GM12874 (cell line): ENCODE results near the gene ZNF598.

Source experiments
- TF ChIP-seq, protein P1 (sequence below): IDR thresholded peaks from 2 replicates; pipeline ENCODE4 v1.5.1; 2011; ENCODE audit warnings: low read depth, mild to moderate bottlenecking, control low read depth, low read length, moderate library complexity; ENCODE audit not compliant: insufficient read depth

Gene ZNF598

DNA sequence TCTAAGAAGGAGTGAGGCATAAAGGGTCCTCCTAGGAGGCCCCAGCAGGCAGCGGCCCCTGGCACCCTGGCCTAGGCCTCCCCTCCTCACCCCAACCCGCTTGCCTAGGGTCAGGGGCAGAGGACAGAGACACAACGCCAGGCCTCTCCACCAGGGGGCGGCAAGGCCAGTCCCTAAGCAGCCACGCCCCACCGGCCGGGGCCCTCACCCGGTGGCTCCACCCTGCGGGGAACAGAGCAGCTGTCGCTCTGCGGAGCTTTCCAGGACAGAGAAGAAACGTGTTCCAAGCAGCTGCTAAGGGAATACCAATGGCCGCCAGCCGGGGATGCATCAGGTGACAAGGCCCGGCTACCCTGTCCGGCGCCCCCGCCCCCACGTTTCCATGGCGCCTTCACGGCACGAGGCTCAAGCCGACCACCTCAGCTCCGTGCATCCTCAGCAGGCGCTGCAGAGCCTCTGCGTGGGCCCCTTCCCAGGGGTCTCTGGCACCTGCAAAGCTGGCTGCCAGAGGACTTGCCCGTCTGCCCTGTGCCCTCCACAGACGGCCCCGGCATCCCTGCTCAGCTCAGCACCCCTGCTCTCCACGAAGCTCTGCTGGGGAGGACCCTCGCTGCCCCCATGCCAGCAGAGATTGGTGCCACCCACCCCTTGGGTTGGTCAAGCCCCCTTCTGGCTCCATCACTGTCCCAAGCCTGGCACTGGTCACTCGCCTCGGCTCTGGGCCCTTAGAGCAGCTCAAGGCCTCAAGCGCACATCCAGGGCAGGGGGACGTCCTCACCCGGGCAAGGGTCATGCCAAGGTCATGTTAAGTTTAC lies 5.6 kb downstream of the ZNF598 start:
- TF ChIP-seq, protein P1, sequence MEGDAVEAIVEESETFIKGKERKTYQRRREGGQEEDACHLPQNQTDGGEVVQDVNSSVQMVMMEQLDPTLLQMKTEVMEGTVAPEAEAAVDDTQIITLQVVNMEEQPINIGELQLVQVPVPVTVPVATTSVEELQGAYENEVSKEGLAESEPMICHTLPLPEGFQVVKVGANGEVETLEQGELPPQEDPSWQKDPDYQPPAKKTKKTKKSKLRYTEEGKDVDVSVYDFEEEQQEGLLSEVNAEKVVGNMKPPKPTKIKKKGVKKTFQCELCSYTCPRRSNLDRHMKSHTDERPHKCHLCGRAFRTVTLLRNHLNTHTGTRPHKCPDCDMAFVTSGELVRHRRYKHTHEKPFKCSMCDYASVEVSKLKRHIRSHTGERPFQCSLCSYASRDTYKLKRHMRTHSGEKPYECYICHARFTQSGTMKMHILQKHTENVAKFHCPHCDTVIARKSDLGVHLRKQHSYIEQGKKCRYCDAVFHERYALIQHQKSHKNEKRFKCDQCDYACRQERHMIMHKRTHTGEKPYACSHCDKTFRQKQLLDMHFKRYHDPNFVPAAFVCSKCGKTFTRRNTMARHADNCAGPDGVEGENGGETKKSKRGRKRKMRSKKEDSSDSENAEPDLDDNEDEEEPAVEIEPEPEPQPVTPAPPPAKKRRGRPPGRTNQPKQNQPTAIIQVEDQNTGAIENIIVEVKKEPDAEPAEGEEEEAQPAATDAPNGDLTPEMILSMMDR, result peak; percentile 98

DNA sequence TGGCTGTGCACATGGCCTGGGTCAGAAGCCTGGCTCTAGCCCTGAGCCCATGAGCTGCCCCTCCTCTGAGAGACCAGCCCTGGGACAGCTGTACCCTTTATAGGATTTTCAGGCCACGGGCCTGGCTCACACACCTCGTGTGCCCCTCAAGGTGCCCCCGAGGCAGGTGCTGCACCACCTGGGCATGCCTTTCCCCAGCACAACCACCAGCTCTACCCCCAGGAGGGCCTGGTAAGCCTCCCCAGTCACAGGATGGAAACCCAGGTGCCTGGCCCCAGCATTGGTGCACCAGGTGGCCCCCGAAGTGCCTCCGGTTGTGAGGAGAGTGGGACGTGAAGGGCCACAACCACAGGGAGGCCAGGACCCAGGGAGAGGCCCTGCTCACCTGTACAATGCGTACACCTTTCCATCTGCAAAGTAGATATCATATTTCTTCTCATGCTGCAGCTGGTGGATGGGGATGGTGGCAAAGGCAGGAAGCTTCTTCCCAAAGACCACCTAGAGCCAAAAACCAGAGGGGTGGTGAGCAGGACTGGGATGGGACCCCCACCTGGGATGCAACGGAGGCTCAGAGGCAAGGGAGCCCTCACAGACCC lies 6.3 kb downstream of the ZNF598 start:
- TF ChIP-seq, protein P1, result no peak

GRCh38 chr16:2002406-2003230 lies 7.0 kb downstream of the ZNF598 start:
- TF ChIP-seq, protein P1, result no peak

DNA sequence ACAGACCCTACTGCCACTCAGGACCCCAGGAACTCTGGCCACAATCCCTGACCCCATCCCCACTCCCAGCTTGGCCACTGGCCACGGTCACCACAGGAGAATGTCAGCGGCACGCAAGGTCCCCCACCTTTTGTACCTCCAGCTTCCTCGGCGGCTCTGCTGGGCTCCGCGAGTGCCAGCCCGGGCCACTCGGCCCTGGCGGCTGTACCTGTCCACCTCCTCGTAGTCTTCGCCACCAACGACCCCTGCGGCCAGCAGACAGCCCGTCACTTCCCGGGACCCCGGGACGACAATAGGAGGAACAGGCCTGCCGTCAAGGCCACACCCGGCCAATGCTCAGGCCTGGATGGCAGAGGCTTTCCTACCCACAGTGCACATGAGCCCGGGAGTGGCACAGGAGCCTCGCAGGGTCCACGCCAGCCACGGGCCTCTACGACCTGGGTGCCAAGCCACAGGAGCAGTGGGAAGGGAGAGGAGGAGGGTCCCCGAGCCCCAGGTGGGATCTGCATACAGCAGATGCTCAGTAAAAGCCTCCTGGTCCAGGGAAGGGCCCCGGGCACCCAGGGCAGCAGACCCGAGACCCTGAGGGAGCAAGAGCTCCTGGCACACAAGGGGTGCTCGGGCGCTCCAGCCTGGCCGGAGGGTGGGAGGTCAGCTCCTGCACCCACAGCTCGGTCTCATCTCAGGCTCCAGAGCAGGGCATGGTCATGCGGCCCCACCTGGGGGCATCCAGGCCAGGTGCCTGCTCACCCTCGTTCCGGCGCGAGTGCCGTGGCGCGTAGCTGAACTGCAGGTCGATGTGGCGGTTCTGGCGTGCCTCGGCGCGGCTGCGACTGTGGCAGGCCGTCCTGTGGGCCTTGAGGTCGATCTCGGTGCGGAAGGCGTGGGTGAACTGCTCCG lies 7.9 kb downstream of the ZNF598 start:
- TF ChIP-seq, protein P1, result no peak

- TF ChIP-seq, protein P1, result no peak
Observed at GRCh38 chr16:2001035-2001434, 8.6 kb downstream of the ZNF598 start.

DNA sequence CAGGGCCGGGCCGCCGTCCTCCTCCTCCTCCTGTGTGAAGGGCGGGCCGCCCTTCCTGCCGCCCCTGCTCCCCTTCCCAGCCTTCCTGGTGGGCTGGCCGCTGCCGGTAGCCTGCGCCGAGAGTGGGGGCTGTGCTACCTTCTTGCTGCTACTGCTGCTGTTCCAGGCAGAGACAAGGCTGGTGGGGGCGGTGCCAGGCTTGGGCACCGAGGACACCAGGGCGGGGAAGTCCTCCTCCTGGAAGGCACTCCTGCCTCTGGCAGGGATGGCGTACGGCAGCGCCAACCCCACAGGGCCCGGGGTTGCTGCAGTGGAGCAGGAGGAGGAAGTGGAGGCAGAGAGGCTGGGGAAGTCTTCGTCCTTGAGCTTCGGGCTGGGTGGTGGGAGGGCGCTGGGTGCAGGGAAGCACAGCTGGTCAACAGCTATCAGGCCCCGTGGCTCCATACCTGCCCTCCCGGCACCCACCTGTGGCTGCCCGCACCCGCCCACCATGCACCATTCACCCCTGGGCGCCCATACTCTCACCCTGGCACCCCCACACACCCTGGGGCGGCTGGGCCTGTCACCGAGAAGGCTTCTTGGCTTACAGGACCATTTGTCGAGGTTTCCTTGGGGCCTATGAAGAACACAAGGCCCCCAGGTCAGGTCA lies 9.6 kb downstream of the ZNF598 start:
- TF ChIP-seq, protein P1, result no peak
